GM12878 (cell line): ENCODE data around the gene TIMP3. TPM values are rescaled to one million over a fixed set of nuclear protein-coding genes. Genes with fewer than 3 reads are reported as not detected.

Source experiments
- ATAC-seq: fragments of 200-7000 bp; cut with Tn5 transposase; 3 replicates; pipeline ENCODE4 v1.9.1; 2020; ENCODE audit warnings: mild to moderate bottlenecking, moderate library complexity
- BruUV-seq: library from RNA; stranded (reverse); fragments of 400-500 nt; replicated peaks from 2 replicates; lab custom pipeline; 2021; lab: Mats Ljungman, UMichigan
- CTCF ChIA-PET: fragments of 300-600 bp; sonication (Branson Sonifier 250); formaldehyde crosslinking; extraction: SDS; loops from one replicate; lab custom pipeline; 2021; ENCODE audit warnings: inconsistent platforms; lab: Yijun Ruan, JAX
- POLR2A ChIA-PET: fragments of 350-600 bp; formaldehyde crosslinking; extraction: SDS; loops from one replicate; lab custom pipeline; 2021; ENCODE audit warnings: inconsistent platforms; lab: Charles Lee
- RAD21 ChIA-PET: fragments of 300-600 bp; sonication (Branson Sonifier 250); formaldehyde crosslinking; loops from one replicate; lab custom pipeline; 2023; ENCODE audit warnings: antibody characterized with exemption; ENCODE audit not compliant: unreplicated experiment; lab: Charles Lee
- SMC1A ChIA-PET: fragments of 300-600 bp; sonication (Branson Sonifier 250); formaldehyde crosslinking; loops from one replicate; lab custom pipeline; 2023; ENCODE audit not compliant: unreplicated experiment, uncharacterized antibody; lab: Charles Lee
- DNase-seq: peaks from one replicate; pipeline ENCODE4 v3.0.0-alpha.2; 2011; ENCODE audit warnings: low read depth, low spot score
- FAIRE-seq: peaks from 3 replicates; lab custom pipeline; 2011; peaks lifted over from hg19 to GRCh38; lab: Jason Lieb, UNC
- H2AFZ ChIP-seq: 2 replicates; pipeline ENCODE4 v1.6.0; 2011; ENCODE audit warnings: low read depth, low read length, control low read depth; ENCODE audit not compliant: control insufficient read depth
- H3K27ac ChIP-seq: 2 replicates; pipeline ENCODE4 v1.5.1; 2011; ENCODE audit warnings: control low read depth; ENCODE audit not compliant: control insufficient read depth, insufficient read depth
- H3K27me3 ChIP-seq, 2 experiments: replicated peaks in 1 of 2; 2 replicates each; pipeline versions ENCODE4 v1.6.0 to v1.6.1; 2011; ENCODE audit warnings: low read length in 1 of 2; ENCODE audit not compliant: control insufficient read depth in 2 of 2, insufficient read depth in 2 of 2
- H3K36me3 ChIP-seq, 2 experiments: 2 replicates each; pipeline ENCODE4 v1.5.1; 2011; ENCODE audit warnings: low read length in 1 of 2; ENCODE audit not compliant: control insufficient read depth in 2 of 2, insufficient read depth in 2 of 2
- H3K4me1 ChIP-seq: 2 replicates; pipeline ENCODE4 v1.6.1; 2011; ENCODE audit warnings: mild to moderate bottlenecking, low read length, moderate library complexity, mixed read lengths; ENCODE audit not compliant: control insufficient read depth, insufficient read depth
- H3K4me2 ChIP-seq: 2 replicates; pipeline ENCODE4 v1.6.0; 2011; ENCODE audit warnings: control low read depth; ENCODE audit not compliant: control insufficient read depth, insufficient read depth
- H3K4me3 ChIP-seq: fragments of 200-600 bp; sonication (generic); 2 replicates; pipeline ENCODE4 v1.5.1; 2016
- H3K79me2 ChIP-seq: 2 replicates; pipeline ENCODE4 v1.6.0; 2011; ENCODE audit warnings: low read length; ENCODE audit not compliant: control insufficient read depth, insufficient read depth
- H3K9ac ChIP-seq: 2 replicates; pipeline ENCODE4 v1.8.0; 2011; ENCODE audit warnings: low read length, control low read depth, mixed read lengths; ENCODE audit not compliant: control insufficient read depth, insufficient read depth
- H3K9me3 ChIP-seq: replicated peaks from 3 replicates; pipeline ENCODE4 v1.5.1; 2011; ENCODE audit warnings: mild to moderate bottlenecking, low read length; ENCODE audit not compliant: control insufficient read depth, insufficient read depth
- H4K20me1 ChIP-seq: 2 replicates; pipeline ENCODE4 v1.6.0; 2011; ENCODE audit not compliant: control insufficient read depth, insufficient read depth
- ATF7 ChIP-seq: fragments of 450-650 bp; IDR thresholded peaks from 2 replicates; pipeline ENCODE4 v1.6.1; 2016; ENCODE audit warnings: low read depth, mild to moderate bottlenecking
- POLR2AphosphoS2 ChIP-seq: IDR thresholded peaks from 2 replicates; pipeline ENCODE4 v1.6.1; 2011; ENCODE audit warnings: low read depth, mild to moderate bottlenecking, low read length, improper control_type of control experiment, moderate library complexity
- SIN3A ChIP-seq: IDR thresholded peaks from 2 replicates; pipeline ENCODE4 v1.6.1; 2012; ENCODE audit warnings: low read depth, low read length, improper control_type of control experiment
- ZSCAN29 ChIP-seq: fragments of 450-650 bp; IDR thresholded peaks from 2 replicates; pipeline ENCODE4 v1.6.1; 2017; ENCODE audit warnings: mild to moderate bottlenecking, moderate library complexity
- WGBS: methylation state at CpG from one replicate; pipeline ENCODE4 v1.1.6; 2016; ENCODE audit warnings: low lambda C conversion rate; ENCODE audit not compliant: insufficient replicate concordance, insufficient coverage; ENCODE audit errors: missing lambda C conversion rate; 5-methylcytosine and 5-hydroxymethylcytosine counted together
- in situ Hi-C: fragments of 300-500 bp; cut with MboI; formaldehyde crosslinking; loops from 9 replicates; pipeline ENCODE4 v1.14.3; 2018; ENCODE audit warnings: mixed read lengths
- intact Hi-C: fragments of 100-400 bp; cut with micrococcal nuclease; formaldehyde crosslinking; loops from one replicate; pipeline ENCODE4 v1.14.2; 2022; ENCODE audit not compliant: unreplicated experiment
- polyA plus RNA-seq, 11 experiments: library from polyadenylated mRNA; depleted of rRNA in 4 of 11; unstranded in 6 of 11; stranded (reverse) in 5 of 11; fragments of >200 nt; fragmentation: Nextera tagmentation in 4 of 11; fragmentation: Illumina TruSeq in 1 of 11; extraction: Ambion mirVana in 4 of 11; extraction: Trizol in 1 of 11; gene quantifications; 1 replicate in 1 of 11; 2 replicates in 10 of 11; pipeline versions ENCODE4 v1.2.1 to v1.2.3, GENCODE V29; 2011 to 2016; ENCODE audit warnings: inconsistent platforms in 2 of 11, missing spikeins in 2 of 11, low read depth in 1 of 11
- total RNA-seq, 4 experiments: library from RNA; depleted of rRNA in 3 of 4; stranded (reverse); fragments of >200 nt in 3 of 4; fragmentation: Illumina TruSeq in 1 of 4; extraction: Trizol in 1 of 4; gene quantifications; 2 replicates each; pipeline versions ENCODE4 v1.2.1 to v1.2.3, GENCODE V29; 2013 to 2021
- TF ChIP-seq, protein P1 (sequence below): fragments of 450-650 bp; formaldehyde crosslinking; IDR thresholded peaks from 2 replicates; pipeline ENCODE4 v1.5.0; 2022; ENCODE audit warnings: mild to moderate bottlenecking, missing genetic modification characterization
- TF ChIP-seq, protein P2 (sequence below): IDR thresholded peaks from 2 replicates; pipeline ENCODE4 v1.6.1; 2011; ENCODE audit warnings: low read depth, low read length, improper control_type of control experiment, borderline replicate concordance
- TF ChIP-seq, protein P3 (sequence below): fragments of 450-650 bp; IDR thresholded peaks from 2 replicates; pipeline ENCODE4 v1.6.1; 2016; ENCODE audit warnings: mild to moderate bottlenecking, moderate library complexity, borderline replicate concordance

TIMP3 gene
- total and polyA plus RNA-seq, 10 of the 15 experiments (the other 5 are each of a cell fraction or from before 2014, with no cell fraction given): 0.01 to 0.74 (median 0.27) TPM; not detected in 5

DNA sequence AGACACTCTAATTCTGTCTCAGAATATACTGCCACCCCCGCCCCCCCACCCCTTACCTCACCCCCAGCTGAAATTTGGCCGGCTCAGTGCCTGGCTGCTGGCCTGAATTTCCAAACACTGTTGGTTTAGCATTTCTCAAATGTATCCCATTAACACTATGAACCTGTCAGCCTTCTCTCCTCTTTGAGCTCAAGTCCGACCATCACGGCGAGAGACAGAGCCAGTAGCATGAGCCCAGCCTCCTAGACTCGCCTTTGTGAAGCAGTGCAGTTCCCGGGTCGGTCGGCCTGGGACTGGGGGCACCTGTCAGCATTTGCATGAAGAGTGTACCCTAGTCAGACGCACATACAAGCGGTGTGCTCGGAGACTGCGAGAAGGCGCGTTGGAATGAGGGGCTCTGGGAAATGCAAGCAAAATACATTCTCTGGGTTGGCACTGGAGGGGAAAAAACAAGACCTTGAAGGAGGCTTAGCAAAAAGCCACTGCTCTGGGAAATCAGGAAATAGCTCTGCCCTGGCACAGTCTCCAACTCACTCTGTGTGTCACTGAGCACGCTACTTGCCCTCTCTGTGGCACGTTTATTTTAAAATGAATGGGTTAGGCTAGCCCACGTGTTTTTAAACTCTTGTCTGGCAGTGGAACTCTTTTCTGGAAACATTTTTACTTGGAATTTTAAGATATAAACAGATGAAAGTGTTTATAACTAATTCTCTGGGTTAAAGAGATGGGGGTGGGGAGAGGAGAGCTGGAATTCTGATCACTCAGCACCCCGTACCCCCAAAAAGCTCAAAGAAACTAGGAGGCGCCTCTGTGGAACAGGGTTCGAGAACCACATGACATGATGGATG is 108.3 kb downstream of the TIMP3 start:
- H3K79me2 ChIP-seq: no peaks in the 10 kb centered on the region
- CTCF ChIA-PET: no interaction called here
- intact Hi-C loops: no loop called here
- no peaks in the 10 kb centered on the region for H4K20me1 ChIP-seq
- POLR2A ChIA-PET: no interaction called here
- no TSS peak for BruUV-seq
- FAIRE-seq: no peak
- no peaks in the 10 kb centered on the region for H3K4me1 ChIP-seq
- no peaks in the 10 kb centered on the region for H3K9me3 ChIP-seq
- no peak overlapping the region for H3K27ac ChIP-seq
- no peak overlapping the region for H3K9ac ChIP-seq
- H3K4me3 ChIP-seq: no peak overlapping the region
- no peak for ATAC-seq
- no peak overlapping the region for H3K4me2 ChIP-seq
- in situ Hi-C loops: no loop called here
- no peaks in the 10 kb centered on the region for H3K36me3 ChIP-seq
- no peak for DNase-seq
- no peak for TF ChIP-seq POLR2AphosphoS2
- TF ChIP-seq, all 136 proteins: peak for 0
- ChIA-PET SMC1A (no interaction called here), RAD21 (no interaction called here)
- WGBS: 43% methylated on average over 21 of the region's 21 CpGs
- H3K27me3 ChIP-seq: no peaks in the 10 kb centered on the region; a peak in 1 of 4 replicates
- H2AFZ ChIP-seq: no peak overlapping the region

DNA sequence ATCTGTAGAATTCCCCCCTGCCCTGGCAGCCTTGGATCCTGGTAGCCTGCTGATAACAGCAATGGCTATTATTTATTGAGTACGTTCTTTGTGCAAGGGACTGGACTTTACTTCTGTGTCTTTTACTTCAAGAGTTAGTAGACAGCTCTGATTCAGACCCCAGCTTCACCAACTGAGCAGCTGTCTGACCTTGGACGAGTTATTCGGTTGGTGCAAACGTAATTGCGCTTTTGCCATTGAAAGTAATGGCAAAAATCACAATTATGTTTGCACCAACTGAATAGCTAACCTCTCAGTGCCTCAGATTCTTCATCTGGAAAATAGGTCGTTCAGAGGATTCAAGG is 108.9 kb downstream of the TIMP3 start:
- ChIA-PET POLR2A (no interaction called here), RAD21 (no interaction called here), SMC1A (interaction anchor here (1.3 kb wide), 1 partner anchor 13 kb away, joined by 3 read pairs; no protein-coding TSS in a partner anchor), CTCF (no interaction called here)
- ATAC-seq: no peak
- no peak for DNase-seq
- WGBS: 11% methylated on average over 6 of the region's 6 CpGs
- no peaks in the 10 kb centered on the region for H3K79me2 ChIP-seq
- H3K27me3 ChIP-seq: no peaks in the 10 kb centered on the region; a peak in 1 of 4 replicates
- H3K36me3 ChIP-seq: no peaks in the 10 kb centered on the region
- no peak overlapping the region for H3K4me3 ChIP-seq
- in situ Hi-C loops (no loop called here), intact Hi-C loops (no loop called here)
- no peak overlapping the region for H3K4me2 ChIP-seq
- no TSS peak for BruUV-seq
- H2AFZ ChIP-seq: no peak overlapping the region
- H3K9me3 ChIP-seq: no peaks in the 10 kb centered on the region
- no peak overlapping the region for H3K27ac ChIP-seq
- FAIRE-seq: no peak
- H3K4me1 ChIP-seq: no peaks in the 10 kb centered on the region
- no peaks in the 10 kb centered on the region for H4K20me1 ChIP-seq
- H3K9ac ChIP-seq: no peak overlapping the region
- no peak for TF ChIP-seq ATF7
- TF ChIP-seq, protein P1, sequence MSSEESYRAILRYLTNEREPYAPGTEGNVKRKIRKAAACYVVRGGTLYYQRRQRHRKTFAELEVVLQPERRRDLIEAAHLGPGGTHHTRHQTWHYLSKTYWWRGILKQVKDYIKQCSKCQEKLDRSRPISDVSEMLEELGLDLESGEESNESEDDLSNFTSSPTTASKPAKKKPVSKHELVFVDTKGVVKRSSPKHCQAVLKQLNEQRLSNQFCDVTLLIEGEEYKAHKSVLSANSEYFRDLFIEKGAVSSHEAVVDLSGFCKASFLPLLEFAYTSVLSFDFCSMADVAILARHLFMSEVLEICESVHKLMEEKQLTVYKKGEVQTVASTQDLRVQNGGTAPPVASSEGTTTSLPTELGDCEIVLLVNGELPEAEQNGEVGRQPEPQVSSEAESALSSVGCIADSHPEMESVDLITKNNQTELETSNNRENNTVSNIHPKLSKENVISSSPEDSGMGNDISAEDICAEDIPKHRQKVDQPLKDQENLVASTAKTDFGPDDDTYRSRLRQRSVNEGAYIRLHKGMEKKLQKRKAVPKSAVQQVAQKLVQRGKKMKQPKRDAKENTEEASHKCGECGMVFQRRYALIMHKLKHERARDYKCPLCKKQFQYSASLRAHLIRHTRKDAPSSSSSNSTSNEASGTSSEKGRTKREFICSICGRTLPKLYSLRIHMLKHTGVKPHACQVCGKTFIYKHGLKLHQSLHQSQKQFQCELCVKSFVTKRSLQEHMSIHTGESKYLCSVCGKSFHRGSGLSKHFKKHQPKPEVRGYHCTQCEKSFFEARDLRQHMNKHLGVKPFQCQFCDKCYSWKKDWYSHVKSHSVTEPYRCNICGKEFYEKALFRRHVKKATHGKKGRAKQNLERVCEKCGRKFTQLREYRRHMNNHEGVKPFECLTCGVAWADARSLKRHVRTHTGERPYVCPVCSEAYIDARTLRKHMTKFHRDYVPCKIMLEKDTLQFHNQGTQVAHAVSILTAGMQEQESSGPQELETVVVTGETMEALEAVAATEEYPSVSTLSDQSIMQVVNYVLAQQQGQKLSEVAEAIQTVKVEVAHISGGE (CRISPR knock-in tag): no peak
- TF ChIP-seq ZSCAN29: no peak
- TF ChIP-seq, protein P2, sequence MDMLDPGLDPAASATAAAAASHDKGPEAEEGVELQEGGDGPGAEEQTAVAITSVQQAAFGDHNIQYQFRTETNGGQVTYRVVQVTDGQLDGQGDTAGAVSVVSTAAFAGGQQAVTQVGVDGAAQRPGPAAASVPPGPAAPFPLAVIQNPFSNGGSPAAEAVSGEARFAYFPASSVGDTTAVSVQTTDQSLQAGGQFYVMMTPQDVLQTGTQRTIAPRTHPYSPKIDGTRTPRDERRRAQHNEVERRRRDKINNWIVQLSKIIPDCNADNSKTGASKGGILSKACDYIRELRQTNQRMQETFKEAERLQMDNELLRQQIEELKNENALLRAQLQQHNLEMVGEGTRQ: no peak
- no peak for TF ChIP-seq SIN3A
- TF ChIP-seq, protein P3, sequence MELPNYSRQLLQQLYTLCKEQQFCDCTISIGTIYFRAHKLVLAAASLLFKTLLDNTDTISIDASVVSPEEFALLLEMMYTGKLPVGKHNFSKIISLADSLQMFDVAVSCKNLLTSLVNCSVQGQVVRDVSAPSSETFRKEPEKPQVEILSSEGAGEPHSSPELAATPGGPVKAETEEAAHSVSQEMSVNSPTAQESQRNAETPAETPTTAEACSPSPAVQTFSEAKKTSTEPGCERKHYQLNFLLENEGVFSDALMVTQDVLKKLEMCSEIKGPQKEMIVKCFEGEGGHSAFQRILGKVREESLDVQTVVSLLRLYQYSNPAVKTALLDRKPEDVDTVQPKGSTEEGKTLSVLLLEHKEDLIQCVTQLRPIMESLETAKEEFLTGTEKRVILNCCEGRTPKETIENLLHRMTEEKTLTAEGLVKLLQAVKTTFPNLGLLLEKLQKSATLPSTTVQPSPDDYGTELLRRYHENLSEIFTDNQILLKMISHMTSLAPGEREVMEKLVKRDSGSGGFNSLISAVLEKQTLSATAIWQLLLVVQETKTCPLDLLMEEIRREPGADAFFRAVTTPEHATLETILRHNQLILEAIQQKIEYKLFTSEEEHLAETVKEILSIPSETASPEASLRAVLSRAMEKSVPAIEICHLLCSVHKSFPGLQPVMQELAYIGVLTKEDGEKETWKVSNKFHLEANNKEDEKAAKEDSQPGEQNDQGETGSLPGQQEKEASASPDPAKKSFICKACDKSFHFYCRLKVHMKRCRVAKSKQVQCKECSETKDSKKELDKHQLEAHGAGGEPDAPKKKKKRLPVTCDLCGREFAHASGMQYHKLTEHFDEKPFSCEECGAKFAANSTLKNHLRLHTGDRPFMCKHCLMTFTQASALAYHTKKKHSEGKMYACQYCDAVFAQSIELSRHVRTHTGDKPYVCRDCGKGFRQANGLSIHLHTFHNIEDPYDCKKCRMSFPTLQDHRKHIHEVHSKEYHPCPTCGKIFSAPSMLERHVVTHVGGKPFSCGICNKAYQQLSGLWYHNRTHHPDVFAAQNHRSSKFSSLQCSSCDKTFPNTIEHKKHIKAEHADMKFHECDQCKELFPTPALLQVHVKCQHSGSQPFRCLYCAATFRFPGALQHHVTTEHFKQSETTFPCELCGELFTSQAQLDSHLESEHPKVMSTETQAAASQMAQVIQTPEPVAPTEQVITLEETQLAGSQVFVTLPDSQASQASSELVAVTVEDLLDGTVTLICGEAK: no peak
